Bronchial epithelial cell (primary cell): ENCODE data around the gene FAM81A. TPM values are rescaled to one million over a fixed set of nuclear protein-coding genes. Genes with fewer than 3 reads are reported as not detected.
A peak's percentile ranks its signal among the peaks of the same experiment; 100 is the strongest.

Source experiments
- DNase-seq: peaks from one replicate; pipeline ENCODE4 v3.0.0-alpha.2; 2010; ENCODE audit warnings: low read depth
- FAIRE-seq: peaks from 2 replicates; lab custom pipeline; 2011; peaks lifted over from hg19 to GRCh38; lab: Jason Lieb, UNC
- H3K27me3 ChIP-seq: 2 replicates; pipeline ENCODE4 v1.5.1; 2011; ENCODE audit warnings: low read length; ENCODE audit not compliant: control insufficient read depth, insufficient read depth
- H3K36me3 ChIP-seq: 2 replicates; pipeline ENCODE4 v1.5.1; 2011; ENCODE audit warnings: low read length; ENCODE audit not compliant: control insufficient read depth, insufficient read depth
- H3K4me3 ChIP-seq: 2 replicates; pipeline ENCODE4 v1.5.1; 2011; ENCODE audit warnings: mild to moderate bottlenecking, low read depth, low read length, control low read depth
- total RNA-seq: library from RNA; depleted of rRNA; stranded (reverse); fragments of >200 nt; gene quantifications from 2 replicates; pipeline ENCODE4 v1.2.1, GENCODE V29; 2014
- TF ChIP-seq, protein P1 (sequence below): IDR thresholded peaks from 2 replicates; pipeline ENCODE4 v1.5.1; 2011; ENCODE audit warnings: mild to moderate bottlenecking, moderate library complexity, low read length, control low read depth, inconsistent platforms; ENCODE audit not compliant: insufficient read depth, severe bottlenecking

The FAM81A gene
- total RNA-seq: 0.26 and 0.38 TPM in 2 replicates

DNA sequence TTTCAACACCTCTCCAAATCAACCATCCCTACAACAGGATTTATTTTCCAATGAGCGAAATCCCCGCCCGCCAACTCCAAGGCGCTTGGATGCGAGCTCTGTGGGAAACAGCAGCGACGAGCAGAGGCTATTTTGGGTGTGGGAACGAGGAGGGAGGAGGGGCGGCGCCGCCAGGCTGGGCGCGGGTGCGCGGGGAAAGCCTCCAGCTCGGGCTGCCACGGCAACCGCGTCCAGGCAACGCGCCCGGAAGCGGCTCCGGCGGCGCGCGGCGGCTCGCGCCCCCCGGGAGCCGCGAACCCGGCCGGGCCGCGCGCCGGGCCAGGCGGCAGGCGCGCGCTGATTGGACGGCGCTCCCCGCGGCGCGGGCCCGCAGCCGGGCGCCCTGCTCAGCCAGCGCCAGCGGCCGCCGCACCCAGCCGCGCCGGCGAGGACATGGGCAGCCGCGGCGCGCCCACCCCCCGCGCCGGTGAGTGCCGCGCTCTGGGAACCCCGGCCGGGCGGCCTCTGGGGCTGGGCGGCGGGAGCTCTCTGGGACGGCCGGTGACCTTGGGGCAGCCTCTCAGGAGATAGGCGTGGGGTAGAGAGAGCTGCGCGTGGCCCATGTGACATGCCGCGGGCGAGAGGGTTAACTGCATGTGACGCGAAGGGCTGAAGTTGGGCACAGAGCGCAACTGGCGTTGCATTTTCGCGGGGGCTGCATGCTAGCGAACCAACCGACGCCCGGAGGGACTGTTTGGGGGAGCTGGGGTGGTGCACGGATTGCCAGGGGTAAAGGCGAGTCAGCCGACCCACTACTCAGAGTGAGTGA lies at the start of gene FAM81A:
Gene FAM81A, plus strand, starts transcription at position 370 of the 808 bp plus-strand sequence. CDS start 20,441 bp downstream, outside the sequence.
- Histone ChIP-seq H3K4me3 (peak within 1 kb of the TSS; percentile 37), H3K36me3 (no peaks in the 10 kb centered on the region), H3K27me3 (peaks cover 10% of the 10 kb centered on the region)
- FAIRE-seq (no peak), DNase-seq (peak; percentile 28)
- TF ChIP-seq, protein P1, sequence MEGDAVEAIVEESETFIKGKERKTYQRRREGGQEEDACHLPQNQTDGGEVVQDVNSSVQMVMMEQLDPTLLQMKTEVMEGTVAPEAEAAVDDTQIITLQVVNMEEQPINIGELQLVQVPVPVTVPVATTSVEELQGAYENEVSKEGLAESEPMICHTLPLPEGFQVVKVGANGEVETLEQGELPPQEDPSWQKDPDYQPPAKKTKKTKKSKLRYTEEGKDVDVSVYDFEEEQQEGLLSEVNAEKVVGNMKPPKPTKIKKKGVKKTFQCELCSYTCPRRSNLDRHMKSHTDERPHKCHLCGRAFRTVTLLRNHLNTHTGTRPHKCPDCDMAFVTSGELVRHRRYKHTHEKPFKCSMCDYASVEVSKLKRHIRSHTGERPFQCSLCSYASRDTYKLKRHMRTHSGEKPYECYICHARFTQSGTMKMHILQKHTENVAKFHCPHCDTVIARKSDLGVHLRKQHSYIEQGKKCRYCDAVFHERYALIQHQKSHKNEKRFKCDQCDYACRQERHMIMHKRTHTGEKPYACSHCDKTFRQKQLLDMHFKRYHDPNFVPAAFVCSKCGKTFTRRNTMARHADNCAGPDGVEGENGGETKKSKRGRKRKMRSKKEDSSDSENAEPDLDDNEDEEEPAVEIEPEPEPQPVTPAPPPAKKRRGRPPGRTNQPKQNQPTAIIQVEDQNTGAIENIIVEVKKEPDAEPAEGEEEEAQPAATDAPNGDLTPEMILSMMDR: no peak

DNA sequence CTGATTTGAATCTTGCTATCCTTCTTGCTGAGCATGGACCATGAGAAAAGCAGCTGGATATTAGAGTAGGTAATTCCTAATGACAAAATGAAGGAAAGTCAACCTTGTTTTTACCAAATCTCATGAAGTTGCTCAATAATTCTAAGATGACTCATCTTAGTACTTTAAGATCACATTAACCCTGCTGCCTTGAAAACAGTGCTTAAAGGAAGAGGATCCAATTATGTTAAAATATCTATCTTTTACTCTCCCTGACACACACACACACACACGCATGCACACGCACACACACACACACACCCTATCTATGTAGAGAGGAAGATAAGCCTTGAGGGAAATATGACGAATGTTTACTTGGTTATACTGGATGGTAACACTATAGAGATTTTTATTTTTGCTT lies 49.3 kb upstream of the FAM81A start:
- no peaks in the 10 kb centered on the region for H3K27me3 ChIP-seq
- no peaks in the 10 kb centered on the region for H3K36me3 ChIP-seq
- FAIRE-seq: no peak
- H3K4me3 ChIP-seq: no peak overlapping the region
- DNase-seq: peak; percentile 64
- TF ChIP-seq, protein P1: no peak

DNA sequence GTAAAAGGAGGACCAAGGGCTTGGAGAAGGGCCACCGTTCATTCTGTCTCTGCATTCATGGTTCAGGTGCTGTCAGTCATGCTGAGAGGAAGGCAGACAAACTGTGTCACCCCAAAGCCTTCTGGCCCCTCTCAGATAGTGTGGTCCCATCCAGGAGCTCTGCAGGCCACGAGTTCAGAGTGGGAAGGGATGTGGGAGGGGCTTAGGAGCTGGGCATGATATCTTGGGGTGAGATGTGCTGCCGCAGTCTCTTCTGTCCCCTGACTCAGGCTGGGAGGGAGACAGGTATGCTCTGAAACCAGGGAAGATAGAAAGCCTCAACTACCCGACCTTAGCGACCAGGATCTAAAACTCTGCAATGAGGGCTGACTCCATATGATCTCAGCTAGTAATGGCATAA lies 45.7 kb upstream of the FAM81A start:
- FAIRE-seq: no peak
- TF ChIP-seq, protein P1: no peak
- Histone ChIP-seq H3K27me3 (no peaks in the 10 kb centered on the region), H3K4me3 (no peak overlapping the region), H3K36me3 (no peaks in the 10 kb centered on the region)
- no peak for DNase-seq

DNA sequence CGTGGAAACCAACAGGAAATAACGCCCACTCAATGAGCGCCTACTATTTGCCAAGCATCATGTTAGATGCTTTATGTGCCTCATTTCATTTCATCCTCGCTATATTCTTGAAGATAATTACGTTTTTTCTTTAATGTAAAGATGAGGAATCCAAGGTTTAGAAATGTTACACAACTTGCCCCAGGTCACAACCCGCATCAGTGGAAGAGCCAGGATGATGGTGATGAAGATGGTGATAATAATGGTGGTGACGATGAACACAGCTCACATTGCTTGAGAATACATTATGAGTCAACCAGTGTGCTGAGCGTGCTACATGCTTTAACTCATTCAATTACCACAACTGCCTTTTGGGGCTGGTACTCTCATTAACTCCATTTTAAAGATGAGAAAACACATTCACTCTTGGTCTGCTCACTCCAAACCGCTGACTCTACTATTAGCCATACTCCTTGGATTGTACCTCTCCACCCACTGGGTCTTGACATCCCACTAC lies 43.8 kb upstream of the FAM81A start:
- Histone ChIP-seq H3K27me3 (no peaks in the 10 kb centered on the region), H3K36me3 (no peaks in the 10 kb centered on the region), H3K4me3 (no peak overlapping the region)
- peak; percentile 38 for DNase-seq
- no peak for FAIRE-seq
- TF ChIP-seq, protein P1: no peak

DNA sequence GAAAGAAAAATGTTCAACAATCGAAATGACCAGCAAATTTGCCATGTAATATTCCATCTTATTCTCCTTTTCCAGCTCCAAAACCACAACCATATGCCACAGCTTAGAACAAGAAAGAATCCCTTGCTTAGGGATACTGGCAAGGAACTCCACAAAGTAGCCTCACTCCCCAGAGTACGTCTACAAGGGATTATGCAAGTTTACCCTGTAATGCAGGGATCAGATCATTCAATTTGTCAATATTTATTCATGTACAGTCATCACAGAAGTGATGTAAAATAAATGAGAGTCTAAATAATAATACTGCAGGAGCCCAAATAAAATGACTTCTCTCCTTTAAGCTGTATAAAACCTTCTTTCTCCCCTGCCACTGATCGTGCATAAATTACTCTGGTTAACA lies 41.8 kb upstream of the FAM81A start:
- FAIRE-seq: no peak
- peak; percentile 64 for DNase-seq
- TF ChIP-seq, protein P1: no peak

DNA sequence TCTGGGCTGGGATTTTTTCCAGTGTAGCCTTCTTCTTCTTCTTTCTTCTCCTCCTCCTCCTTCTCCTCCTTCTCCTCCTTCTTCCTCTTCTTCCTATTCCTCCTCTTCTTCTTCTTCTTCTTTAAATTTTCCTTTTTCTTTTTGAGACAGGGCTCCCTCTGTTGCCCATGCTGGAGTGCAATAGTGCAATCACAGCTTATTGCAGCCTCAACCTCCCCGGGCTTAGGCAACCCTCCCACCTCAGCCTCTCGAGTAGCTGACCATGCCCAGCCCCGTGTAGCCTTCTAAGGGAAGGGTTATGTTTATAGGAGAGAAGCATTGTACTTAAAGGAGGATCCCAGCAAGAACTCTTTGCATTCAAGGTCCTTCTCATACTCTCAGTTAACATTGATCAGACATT lies 41.3 kb upstream of the FAM81A start:
- Histone ChIP-seq H3K36me3 (no peaks in the 10 kb centered on the region), H3K4me3 (no peak overlapping the region), H3K27me3 (no peaks in the 10 kb centered on the region)
- TF ChIP-seq, protein P1: no peak
- DNase-seq (no peak), FAIRE-seq (no peak)

More for the DNA sequence above, 41.8 kb upstream of the FAM81A start:
- H3K27me3 ChIP-seq: no peaks in the 10 kb centered on the region
- H3K4me3 ChIP-seq: no peak overlapping the region
- no peaks in the 10 kb centered on the region for H3K36me3 ChIP-seq
